CD4-positive, alpha-beta T cell treated with Interleukin-17A for 4 hours (primary cell): ENCODE measurements around the gene PID1.

Experiments
- DNase-seq: peaks from one replicate; pipeline ENCODE4 v3.0.0-alpha.2; 2020; ENCODE audit warnings: mixed read lengths

The PID1 gene

DNA sequence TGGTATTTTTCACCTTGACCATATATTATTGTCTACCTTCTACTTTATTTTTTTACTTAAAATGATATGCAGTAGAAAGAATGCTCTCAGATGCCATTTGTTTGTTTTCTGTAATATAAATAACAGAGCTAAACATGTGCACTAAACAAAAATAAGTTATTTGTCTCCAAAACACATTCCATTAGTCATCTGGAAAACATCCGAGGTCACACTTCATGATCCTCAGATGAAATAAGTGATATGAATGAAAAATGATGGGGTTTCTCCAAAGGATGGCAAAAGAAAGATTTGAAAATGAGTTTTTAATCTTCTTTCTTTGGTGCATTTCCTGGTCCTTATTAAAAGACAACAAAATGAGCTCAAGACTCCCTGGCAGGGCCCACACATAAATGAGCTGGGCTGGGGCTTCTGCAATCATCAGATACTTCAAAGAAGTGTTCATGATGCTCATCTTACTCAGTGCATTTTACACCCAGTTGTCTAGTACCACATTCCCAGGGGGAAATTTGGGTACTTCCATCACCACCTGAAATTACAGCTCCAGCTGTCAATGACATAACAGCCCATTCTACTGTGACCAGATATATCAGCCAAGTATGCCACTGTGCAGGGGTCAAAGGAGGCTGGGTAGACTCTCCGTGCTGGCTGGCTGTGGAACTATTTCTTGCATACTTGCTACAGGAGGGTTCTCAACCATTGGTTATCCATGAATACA is 283.5 kb downstream of the PID1 start:
- no peak for DNase-seq

DNA sequence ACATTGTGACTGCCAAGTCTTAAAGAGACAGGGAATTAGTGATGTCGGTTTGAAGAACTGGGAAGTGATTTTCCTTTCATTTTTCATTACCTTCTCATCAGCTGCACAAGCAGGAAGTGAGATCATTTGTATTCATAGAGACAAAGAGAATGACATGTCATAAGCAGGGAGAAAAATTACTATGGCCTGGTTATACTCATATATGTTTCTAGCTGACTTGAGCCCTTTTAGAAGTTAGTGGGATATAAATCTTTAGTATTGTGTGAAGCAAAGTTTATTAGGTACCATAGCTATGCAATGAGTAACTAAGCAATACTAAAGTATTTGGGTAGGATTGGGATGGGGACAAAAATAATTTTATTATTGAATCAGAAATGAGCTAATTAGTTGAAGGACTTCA is 284.1 kb downstream of the PID1 start:
- DNase-seq = no peak

DNA sequence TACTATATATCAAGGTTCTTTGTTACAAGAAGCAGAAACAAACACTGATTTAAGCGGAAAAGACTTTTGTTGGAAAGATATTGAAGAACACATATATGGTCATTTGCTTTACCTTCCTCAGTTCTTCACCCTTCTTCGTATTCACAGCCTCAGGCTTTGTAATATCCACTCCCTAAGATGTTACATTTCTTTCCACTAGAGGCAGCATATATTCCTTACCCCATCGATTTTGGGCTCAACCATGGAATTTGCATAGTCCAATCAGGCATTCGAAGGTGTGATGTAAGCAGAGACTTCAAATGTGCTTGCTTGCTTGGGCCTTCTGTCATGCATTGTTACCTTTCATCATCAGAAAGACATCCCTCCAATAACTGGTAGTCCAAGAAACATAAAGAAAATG is 287.4 kb downstream of the PID1 start:
- no peak for DNase-seq

DNA sequence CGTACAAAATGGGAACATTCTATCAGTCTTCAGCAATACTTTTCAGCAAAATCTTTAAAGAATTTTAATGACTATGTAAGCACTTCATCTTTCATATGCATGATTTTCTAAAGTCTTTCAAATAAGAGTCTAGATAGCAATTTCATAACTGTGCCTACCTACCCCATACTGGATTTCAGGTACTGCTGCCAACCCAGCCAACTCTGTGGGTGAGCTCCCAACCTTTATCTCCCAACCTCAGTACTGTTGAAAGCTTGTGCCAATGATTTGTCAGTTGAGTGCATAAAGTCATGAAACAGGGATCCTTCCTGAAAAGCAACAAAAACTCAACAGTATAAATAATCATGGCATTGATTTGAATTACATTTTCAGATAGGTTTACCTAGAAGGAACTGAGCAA is 296.9 kb downstream of the PID1 start:
- no peak for DNase-seq
